ENCODE measurements around the gene CMKLR1.

DNA sequence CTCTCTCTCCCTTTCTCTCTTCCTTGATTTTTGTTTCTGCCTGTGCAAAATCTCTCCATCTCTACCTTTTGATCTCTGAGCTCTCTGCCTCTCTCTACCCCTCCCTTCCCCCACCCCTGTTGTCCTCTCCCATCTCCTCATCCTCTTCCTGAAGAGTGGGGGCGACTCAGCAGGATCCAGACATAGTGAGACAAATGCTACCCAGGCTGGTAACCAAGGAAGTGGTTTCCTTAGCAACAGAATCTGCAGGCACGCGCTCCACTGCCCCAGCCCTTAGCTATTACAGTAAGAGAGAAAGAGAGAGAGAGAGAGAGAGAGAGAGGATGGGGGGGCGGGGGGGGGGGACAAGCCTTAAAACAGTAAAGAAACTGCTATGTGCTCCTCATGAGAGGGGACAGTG, 85.6 kb downstream of the CMKLR1 start:
- TF ChIP-seq POLR2AphosphoS5 (IDR thresholded peaks at IDR 0.05; ENCODE audit: borderline replicate concordance, low read depth, low read length) (no peak), EZH2 (IDR thresholded peaks at IDR 0.05) (no peak), FOXP2 (optimal IDR thresholded peaks at IDR 0.05; ENCODE audit: control extremely low read depth, extremely low read length, insufficient read depth) (no peak)

Measured in SK-N-MC (cell line).